GM19463 (cell line): Measurements from ENCODE around the gene RASGEF1C.

Experiments
- ATAC-seq: cut with Tn5 transposase; IDR thresholded peaks from one replicate; pipeline ENCODE4 v1.9.1; 2021; ENCODE audit warnings: mild to moderate bottlenecking, moderate library complexity; ENCODE audit not compliant: unreplicated experiment

Gene RASGEF1C

DNA sequence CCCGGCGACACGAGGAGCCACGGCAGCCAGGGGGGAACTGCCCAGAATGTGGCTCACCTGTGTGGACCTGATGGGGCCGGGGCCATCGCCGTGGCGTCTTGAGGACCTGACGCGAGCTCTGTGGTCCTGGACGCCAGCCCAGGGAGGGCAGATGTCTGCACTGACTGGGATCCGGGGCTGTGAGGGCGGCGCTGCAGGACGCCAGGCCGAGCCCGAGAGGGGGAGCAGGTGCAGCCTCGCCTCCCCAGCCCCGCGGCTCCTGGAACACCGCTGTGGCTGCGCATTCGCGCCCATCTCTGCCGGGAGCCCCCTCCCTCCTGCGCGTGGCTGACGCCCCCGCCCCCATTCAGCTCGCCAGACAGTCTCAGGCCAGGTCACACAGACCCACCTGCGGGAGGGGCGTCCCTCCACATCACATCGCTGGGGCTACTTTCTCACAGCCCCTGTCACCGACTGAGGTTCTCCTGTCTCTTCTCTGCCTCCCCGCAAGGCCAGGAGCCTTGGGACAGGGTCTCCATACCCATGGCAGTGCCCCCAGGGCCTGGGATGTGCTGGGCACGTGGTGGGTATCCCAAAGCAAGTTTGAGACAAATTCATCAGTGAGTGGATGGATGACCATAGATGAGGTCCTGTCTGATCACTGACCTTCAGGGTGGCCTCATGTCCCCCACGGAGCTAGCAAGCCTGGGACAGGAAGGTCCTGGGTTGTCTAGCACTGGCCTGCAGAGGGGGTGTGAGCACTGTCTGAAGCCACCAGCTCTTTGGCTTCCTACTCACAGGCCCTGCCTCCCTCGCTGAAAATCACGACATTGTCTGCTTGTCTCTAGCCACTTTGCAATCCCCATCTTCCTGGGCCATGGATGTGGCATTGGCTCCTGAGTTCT is 47.3 kb downstream of the RASGEF1C start:
- ATAC-seq = no peak

DNA sequence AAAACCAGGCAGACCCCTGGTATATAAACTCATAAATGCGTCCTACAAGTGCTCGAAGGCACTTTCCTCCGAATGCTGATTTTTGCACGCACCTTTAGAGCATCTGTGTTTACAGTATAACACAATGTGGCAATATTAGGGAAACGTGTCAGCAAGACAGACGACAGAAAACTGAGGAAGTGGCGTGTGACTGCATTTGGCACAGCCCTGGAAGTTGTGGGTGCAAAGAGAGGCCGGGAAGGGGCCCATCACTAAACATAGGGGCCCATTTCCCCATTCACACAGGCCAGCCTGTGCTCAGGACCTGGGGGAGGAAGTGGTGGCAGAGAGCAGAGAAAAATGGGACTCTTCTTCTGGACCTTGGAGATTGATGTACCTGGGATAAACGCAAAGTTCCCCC is 48.2 kb downstream of the RASGEF1C start:
- ATAC-seq = no peak

DNA sequence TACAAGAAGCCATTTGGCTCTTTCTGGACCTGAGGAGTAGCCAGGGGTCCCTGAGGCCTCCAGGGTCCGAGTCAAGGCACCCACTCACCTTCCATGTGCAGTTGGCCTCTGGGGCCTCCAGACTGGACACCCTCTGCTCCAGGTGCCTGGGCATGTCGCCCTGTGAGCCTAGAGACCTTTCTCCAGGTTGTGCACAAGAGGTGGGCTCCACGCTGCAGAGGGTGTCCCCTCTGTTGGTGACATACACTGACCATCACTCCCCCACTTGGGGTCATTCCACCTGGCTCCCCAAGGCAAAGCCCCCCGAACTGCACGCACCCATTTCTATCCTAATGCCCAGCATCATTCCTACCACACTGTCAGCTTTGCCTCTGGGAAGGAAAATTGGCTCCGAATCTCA is 48.8 kb downstream of the RASGEF1C start:
- ATAC-seq = no peak

DNA sequence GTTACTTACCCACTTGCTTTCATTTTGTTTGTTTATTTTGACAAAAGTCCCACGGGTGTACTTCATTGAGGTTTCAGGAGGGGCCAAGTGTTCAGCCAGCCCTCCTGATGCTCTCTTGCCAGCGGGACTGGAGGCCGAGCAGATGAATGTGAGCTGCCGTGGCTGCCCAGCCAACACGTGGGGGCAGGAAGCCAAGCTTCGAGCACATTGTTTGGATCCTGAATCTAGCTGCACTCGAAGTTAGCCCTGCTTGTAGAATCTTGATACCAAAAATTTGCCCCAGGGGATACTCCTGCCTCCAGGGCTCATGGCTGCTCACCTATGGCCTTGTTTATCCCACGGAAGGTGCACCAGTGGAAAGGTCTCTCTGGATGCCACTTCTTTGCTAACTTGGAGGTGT is 49.3 kb downstream of the RASGEF1C start:
- no peak for ATAC-seq

DNA sequence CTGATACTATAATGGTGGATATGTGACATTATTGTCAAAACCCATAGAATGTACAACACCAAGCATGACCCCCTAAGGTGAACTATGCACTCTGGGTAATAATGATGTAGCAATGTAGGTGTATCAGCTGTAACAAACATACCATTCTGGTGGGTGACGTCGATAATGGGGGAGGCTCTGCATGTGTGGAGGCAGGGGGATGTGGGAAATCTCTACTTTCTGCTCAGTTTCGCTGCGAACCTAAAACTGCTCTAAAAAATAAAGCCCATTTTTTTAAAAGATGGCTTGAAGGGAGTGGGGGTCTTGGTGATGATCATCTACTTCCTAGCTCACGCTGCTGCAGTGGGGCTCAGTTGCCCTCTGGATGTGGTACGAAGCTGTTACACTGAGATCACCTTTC is 51.1 kb downstream of the RASGEF1C start:
- ATAC-seq = no peak

DNA sequence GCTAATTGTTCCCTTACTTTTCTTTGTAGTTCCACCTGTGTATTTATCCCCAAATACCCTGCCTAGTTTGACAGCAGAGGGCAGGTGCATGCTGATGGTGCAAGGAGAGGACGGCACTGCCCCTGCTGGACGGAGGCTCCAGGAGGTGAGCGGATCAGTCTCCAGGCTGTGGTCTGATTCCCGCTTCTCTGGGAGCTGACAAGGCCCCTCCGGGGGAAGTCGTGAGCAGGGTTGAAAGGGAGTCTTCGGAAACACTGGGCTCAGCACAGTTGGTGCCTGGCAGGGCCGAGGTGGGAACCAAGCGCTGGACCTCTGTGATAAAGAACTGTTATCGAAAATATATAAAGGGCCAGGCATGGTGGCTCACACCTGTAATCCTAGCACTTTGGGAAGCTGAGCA is 52.9 kb downstream of the RASGEF1C start:
- no peak for ATAC-seq

DNA sequence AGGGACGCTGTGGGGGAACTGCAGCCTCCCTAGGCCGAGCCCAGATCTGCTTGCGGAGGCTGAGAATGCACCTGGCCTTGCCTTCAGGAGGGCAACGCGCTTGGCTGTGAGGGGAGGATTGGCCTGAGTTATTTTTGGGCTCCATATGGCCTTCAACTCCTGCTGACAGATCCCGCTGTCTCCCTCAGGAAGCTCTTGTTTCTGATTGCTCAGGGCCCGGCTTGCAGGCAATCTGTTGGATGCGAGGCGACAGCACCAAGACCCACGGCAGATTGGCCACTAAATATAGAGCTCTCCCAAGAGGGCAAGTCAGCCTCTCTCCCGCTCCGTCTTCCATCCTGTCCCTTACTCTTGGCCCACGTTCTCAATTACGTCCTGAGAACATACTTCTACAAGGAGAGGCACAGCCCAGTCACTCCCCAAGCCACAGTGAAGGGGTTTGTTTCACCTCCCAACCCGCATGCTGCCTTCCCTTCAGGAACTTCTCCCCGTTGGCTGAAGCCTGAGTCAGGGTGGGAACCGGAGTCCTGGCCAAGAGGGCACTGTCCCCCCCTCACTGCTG is 53.6 kb downstream of the RASGEF1C start:
- ATAC-seq = no peak

DNA sequence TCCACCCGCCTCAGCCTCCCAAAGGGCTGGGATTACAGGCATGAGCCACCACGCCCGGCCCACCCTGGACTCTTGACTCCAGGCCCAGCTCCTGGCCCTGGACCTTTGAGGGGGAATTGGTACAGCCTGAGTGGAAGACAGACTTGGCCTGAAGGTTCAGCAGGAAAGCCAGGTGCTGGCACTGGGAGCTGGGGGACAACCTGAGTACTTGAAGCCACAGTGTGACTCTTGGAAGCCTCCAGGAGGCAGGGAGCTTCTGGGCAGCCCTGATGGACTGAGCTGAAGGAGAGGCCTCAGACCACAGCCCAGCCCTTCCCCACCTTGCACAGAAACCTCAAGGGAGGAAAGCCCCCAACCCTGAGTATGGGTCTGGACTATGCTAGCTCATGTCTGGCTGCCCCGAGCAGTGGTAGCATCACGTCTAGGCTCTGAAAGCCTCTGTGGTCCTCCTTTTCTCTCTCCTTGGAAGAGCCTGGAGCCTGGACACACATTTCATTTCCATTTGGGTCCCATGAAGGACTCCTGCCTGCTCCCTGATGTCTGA is 54.1 kb downstream of the RASGEF1C start:
- no peak for ATAC-seq

DNA sequence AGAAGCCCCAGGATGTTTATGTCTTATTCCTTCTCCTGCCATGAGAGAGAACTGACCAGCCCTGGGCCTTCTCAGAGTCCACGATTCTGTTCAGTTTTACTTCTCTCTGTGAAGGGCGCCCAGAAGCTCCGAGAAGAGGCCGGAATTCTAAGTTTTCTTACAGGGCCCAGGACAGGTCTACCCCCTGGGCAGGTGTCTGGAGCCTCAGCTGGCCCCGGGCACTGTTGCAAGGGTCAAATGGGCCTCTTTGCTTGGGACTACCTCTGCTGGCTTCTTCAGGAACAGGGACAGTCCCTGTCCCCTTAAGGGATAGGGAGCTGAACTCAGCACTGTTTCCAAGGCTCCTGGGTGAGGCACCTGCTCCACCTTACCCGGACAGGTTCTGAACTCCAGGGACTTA is 55.0 kb downstream of the RASGEF1C start:
- no peak for ATAC-seq

DNA sequence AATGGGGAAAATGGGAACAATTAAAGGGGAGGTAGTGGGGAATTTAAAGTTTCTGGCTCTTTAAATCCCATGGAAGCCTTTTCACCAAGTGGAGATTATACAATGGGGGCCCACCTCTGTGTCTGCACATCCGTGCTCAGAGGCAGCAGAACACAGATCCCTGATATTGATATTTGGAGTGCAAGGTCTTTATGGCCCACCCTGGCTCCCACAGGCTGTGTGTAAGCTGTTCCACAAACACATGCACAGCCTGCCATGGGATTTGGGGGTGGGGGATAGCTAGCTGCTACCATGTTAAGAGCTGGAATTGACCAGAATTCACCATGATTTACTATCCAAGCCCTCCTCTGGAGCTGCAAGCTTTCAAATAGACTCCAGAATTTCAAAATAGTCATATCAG is 55.9 kb downstream of the RASGEF1C start:
- ATAC-seq = no peak

DNA sequence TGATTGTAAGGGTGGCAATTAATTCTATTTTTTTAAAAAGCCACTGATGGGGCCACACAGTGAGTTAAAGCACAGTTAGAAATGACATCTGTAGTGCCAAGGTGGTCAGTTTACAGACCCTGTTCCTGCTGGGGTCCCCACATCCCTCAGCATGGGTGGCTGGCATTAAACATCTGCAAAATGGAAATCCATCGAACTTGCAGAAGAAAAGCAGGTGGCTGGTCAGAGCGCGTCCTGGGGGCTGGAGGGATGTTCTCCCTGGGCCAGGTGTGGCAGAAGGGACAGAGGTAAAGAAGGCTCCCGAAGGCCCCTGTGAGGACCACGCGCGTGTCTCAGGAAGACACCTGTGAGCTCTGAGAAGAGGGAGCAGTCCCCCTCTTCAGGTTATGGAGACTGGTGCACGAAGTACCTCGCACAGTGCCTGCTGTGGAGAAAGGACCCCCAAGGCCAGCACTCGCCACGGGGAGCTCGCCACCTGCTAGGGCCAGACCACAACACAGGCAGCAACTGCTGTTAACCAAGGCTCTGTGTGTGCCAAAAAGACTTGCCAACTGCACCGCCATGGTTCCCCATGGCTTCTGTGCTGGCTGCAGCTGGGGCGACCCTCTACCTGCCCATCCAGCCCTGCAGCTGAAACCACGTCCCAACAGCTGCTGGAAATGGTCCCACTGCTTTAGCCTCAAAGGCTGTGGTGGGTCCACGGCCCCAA is 65.2 kb downstream of the RASGEF1C start:
- ATAC-seq = no peak

DNA sequence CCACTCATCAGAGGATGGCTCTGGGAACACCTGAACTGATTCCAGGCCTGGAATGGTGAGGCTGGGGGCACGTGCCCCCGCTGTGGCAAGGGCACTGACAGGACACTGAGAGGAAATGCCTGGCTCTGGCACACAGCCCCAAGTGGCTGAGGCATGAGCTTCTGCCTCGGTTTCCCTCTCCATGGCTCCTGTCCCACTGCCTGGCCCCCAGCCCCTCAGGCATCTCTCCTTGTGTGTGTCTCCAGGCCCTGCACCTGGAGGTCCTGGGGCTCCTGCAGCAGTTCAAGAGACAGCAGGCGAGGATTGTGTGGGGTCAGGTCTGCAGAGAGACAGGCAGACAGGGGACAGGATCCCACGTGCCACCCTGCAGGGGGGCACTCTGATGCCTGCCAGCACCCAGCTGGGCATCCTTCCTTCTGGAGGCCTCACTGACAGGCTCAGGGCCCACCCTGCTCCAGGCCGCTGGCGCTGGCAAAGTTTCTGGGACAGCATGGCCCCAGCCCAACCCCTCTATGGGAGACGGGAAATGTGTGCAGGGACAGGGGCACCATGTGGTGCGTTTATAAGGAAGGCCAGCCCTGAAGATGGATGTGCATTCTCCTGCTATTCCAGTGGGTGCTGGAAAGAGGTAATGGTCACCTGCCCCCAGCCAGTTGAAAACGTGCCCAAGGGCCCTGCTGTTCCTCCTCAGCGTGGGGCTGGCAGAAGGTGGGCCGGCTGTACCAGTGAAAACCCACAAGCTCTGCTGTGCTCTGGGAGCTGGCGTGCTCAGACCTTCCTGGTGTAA is 66.0 kb downstream of the RASGEF1C start:
- no peak for ATAC-seq

DNA sequence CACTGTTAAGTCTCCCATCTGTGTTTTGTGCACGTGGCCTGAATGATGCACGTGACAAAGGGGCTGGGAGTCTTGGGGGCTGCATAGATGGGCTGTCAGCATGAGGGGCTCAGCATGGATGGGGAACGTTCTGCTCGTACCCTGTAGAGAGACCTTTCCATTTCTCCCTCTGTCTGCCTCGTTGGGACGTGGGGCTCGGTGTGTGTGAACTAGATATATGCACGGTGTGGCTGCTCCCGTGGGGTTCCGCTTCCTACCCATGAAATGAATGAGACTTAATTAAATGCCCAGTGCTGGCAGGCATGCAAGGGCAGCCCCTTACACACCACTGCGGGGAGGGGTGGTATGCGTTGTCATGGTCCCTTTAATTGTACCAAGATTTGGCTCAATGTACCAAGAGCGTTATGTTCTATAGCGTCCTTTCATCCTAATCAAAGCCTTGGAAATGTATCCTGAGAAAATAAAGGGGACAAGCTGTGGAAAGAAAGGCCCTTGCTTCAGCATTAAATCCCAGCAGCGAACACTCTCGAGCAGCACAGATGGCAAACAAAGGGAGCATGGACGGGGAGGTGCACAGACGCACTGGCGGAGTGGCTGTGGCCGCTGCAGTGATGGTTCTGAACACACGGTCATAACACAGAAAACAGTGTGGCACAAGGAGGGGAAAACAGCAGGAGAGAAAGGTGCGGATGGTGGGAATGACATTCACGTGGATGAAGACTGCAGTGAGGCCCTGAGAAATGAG is 66.8 kb downstream of the RASGEF1C start:
- ATAC-seq = no peak

DNA sequence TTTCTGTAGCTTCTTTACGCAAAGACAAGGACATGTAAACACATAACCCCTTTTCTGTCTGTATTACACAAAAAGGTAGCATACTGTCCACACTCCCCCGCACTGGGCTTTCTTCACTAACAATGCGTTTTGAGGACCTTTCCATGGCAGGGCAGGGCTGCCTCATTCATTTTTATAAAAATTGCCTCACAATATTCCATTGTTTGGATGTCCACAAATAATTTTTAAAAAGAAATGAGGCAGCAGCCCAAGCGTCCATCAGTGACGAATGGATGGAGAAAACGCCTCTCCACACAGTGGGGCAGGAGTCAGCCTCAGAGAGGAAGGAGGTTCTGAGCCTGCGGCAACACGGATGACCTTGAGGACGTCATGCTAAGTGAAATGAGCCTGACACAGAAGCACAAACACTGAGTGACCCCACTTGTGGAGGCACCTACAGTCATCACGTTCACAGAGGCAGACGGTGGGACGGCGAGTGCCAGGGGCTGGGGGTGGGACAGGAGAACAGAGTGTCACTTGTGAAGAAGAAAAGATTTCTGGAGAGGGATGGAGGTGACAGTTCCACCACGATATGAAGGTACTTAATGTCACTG is 67.8 kb downstream of the RASGEF1C start:
- ATAC-seq = no peak

DNA sequence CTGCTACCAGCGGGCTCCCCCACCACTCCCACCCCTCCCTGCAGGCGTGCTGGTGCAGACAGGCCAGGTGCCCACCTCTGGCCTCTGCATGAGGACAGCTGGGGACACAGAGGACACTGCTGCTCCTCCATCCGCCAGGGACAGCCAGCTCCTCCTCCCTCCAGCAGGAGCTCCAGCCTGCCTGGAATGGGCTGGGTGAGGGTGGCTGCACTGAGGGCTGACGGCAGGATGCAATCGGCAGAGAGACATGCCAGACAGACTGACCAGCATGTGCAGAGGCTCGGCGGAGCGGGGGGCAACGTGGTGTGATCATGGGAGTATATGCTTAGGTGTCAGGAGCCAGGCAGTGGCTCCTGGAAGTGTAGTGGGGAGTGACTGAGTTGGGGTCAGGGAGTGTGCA is 68.4 kb downstream of the RASGEF1C start:
- no peak for ATAC-seq

DNA sequence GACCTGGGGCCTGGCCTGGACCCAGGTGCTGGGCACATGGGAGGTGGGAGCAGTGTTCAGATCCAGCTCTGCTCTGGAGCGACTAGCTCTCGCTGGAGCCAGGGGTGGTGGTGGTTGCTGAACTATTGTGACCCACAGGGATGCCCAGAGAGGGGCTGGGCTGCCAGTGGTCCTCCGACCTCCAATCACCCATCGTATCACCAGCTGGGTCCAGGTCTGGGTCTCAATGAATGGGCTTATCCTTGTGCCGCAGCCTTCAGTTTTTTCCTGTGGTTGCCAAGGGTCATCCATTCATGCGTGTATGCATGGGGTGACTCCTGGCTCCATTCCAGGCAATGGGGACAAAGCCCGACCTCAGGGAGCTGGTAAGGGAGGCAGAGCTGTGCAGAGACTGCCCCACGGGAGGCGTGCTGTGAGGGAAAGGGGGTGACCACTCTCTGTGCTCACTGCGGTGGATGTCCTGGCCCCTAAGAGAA is 68.9 kb downstream of the RASGEF1C start:
- no peak for ATAC-seq

DNA sequence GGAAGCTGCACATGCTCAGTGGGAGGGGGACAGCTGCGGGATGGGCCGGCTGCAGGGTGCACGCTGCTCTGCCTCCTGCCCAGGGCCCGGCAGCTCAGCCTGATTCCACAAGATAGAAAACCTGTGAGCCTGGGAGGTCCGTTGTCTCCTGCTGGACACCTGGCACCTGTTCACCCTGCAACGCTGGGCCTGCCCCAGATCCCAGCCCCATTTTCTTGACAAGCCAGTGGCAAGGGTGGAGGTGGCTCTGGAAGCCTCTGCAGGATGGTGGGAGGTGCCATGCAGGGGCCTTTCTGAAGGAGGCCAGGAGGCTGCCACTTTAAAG is 69.3 kb downstream of the RASGEF1C start:
- ATAC-seq = no peak

DNA sequence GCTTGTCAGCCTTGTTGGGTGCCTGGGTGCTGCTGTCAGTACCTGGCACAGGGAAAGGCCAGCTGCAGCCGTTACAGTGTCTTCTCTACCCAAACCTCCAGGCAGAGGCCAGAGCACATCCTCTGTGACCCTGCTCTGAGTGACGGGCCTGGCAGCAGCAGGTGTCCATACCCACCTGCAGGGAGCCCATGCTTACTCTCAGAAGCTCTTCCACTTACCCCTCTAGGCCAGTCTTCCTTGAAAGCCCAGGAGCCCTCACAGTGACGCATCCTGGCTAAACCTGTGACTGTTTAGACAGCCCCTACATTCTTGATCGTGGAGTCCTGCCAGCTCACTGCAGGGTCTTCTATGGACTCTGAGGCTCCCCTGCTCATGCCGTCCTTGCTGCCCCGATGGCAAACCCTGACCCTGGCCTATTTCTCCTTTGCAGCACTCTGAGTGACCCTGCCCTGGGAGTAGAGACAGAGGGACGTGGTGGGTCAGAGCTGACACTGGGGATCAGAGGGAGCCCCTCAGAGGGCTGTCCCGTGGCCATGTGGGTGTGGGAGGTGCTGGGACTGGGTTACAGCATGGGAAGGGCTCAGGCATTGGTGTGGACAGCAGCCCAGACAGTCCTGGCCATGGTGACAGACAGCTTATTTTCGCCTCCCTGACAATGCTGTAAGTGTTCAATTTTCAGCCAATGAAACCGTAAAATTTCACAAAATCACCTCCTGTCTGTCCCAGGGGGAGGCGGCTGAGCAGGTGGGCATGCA is 69.9 kb downstream of the RASGEF1C start:
- no peak for ATAC-seq
